A549 (cell line): ENCODE data around the gene FUCA2. TPM values are rescaled to one million over a fixed set of nuclear protein-coding genes. Genes with fewer than 3 reads are reported as not detected.

Experiments used
- ATAC-seq, 2 experiments: fragments of 200-7000 bp in 1 of 2; fragments of >200 bp in 1 of 2; cut with Nextera tagmentation in 1 of 2; cut with Tn5 transposase in 1 of 2; 3 replicates each; pipeline versions ENCODE4 v1.8.0 to v1.9.1; 2018 to 2020; ENCODE audit warnings: mild to moderate bottlenecking in 1 of 2, moderate library complexity in 1 of 2
- CTCF ChIA-PET: fragments of 300-600 bp; sonication (Branson Sonifier 250); formaldehyde crosslinking; extraction: SDS; loops from one replicate; lab custom pipeline; 2021; ENCODE audit warnings: antibody characterized with exemption, inconsistent platforms; lab: Yijun Ruan, JAX
- POLR2A ChIA-PET: fragments of 350-600 bp; formaldehyde crosslinking; extraction: SDS; loops from one replicate; lab custom pipeline; 2021; ENCODE audit warnings: antibody characterized with exemption, inconsistent platforms; lab: Yijun Ruan, JAX
- DNase-seq, 2 experiments: peaks; one replicate each; pipeline versions ENCODE4 v3.0.0 to v3.0.0-alpha.2; 2011 to 2016; ENCODE audit warnings: low read depth in 1 of 2, low spot score in 1 of 2
- FAIRE-seq: peaks from 2 replicates; lab custom pipeline; 2011; peaks lifted over from hg19 to GRCh38; lab: Jason Lieb, UNC
- H3K27ac ChIP-seq, 2 experiments: fragments of >200 bp; sonication (Bioruptor Twin); formaldehyde crosslinking; 3 replicates each; pipeline ENCODE4 v1.5.1; 2016 to 2017
- H3K4me1 ChIP-seq: fragments of >200 bp; sonication (Bioruptor Twin); formaldehyde crosslinking; 3 replicates; pipeline ENCODE4 v1.6.1; 2016
- H3K4me2 ChIP-seq: fragments of >200 bp; sonication (Bioruptor Twin); formaldehyde crosslinking; 3 replicates; pipeline ENCODE4 v1.6.1; 2016
- H3K4me3 ChIP-seq: fragments of >200 bp; sonication (Bioruptor Twin); formaldehyde crosslinking; 3 replicates; pipeline ENCODE4 v1.5.1; 2016
- H3K9me3 ChIP-seq: fragments of >200 bp; sonication (Bioruptor Twin); formaldehyde crosslinking; 3 replicates; pipeline ENCODE4 v1.6.1; 2016
- CBX2 ChIP-seq: fragments of 200-600 bp; sonication (generic); IDR thresholded peaks from 2 replicates; pipeline ENCODE4 v1.6.1; 2016; ENCODE audit warnings: low read depth, mild to moderate bottlenecking, borderline replicate concordance
- ESRRA ChIP-seq: fragments of 150-350 bp; IDR thresholded peaks from 2 replicates; pipeline ENCODE4 v1.6.1; 2014; ENCODE audit warnings: mild to moderate bottlenecking, low read length, borderline replicate concordance
- FOSL2 ChIP-seq, 2 experiments: fragments of 450-650 bp in 1 of 2; fragments of >200 bp in 1 of 2; sonication (Bioruptor Twin) in 1 of 2; formaldehyde crosslinking; IDR thresholded peaks; 2 replicates each; pipeline versions ENCODE4 v1.5.0 to v1.6.1; 2016 to 2020; ENCODE audit warnings: mild to moderate bottlenecking in 1 of 2, moderate library complexity in 1 of 2
- HDAC2 ChIP-seq: fragments of 200-600 bp; sonication (generic); IDR thresholded peaks from 2 replicates; pipeline ENCODE4 v1.6.1; 2016
- HOXA7 ChIP-seq: fragments of 250-450 bp; sonication (Bioruptor Pico); IDR thresholded peaks from 2 replicates; pipeline ENCODE4 v1.5.0; 2020; ENCODE audit warnings: mild to moderate bottlenecking, moderate library complexity
- HOXB5 ChIP-seq: fragments of 250-450 bp; sonication (Bioruptor Pico); IDR thresholded peaks from 2 replicates; pipeline ENCODE4 v1.5.0; 2020; ENCODE audit warnings: mild to moderate bottlenecking, moderate library complexity
- JUN ChIP-seq, 2 experiments: fragments of >200 bp; sonication (Bioruptor Twin); formaldehyde crosslinking; IDR thresholded peaks; 2 replicates in 1 of 2; 3 replicates in 1 of 2; pipeline ENCODE4 v1.6.1; 2016 to 2017
- KDM1A ChIP-seq: fragments of 200-600 bp; sonication (generic); IDR thresholded peaks from 2 replicates; pipeline ENCODE4 v1.6.1; 2016; ENCODE audit warnings: low read depth, mild to moderate bottlenecking
- MYC ChIP-seq: IDR thresholded peaks from 2 replicates; pipeline ENCODE4 v1.6.1; 2012; ENCODE audit warnings: mild to moderate bottlenecking, inconsistent platforms, low read length, improper control_type of control experiment, borderline replicate concordance
- RAD21 ChIP-seq, 2 experiments: fragments of >200 bp in 1 of 2; sonication (Bioruptor Twin) in 1 of 2; formaldehyde crosslinking in 1 of 2; IDR thresholded peaks in 1 of 2; conservative IDR thresholded peaks in 1 of 2; 2 replicates in 1 of 2; 3 replicates in 1 of 2; pipeline ENCODE4 v1.6.1; 2012 to 2018; ENCODE audit warnings: inconsistent platforms in 1 of 2
- RFX5 ChIP-seq: fragments of 450-650 bp; IDR thresholded peaks from 2 replicates; pipeline ENCODE4 v1.7.1; 2014; ENCODE audit warnings: antibody characterized with exemption, mild to moderate bottlenecking, moderate library complexity
- SREBF2 ChIP-seq: fragments of 450-650 bp; IDR thresholded peaks from 2 replicates; pipeline ENCODE4 v1.6.1; 2014; ENCODE audit warnings: mild to moderate bottlenecking, moderate library complexity
- TP53 ChIP-seq: fragments of 250-450 bp; sonication (Bioruptor Pico); IDR thresholded peaks from 2 replicates; pipeline ENCODE4 v1.5.0; 2021; ENCODE audit warnings: mild to moderate bottlenecking, moderate library complexity
- WGBS: methylation state at CpG from one replicate; pipeline ENCODE4 v1.1.6; 2017; ENCODE audit errors: missing lambda C conversion rate; 5-methylcytosine and 5-hydroxymethylcytosine counted together
- polyA plus RNA-seq, 4 experiments: library from polyadenylated mRNA; depleted of rRNA in 3 of 4; stranded (reverse); fragments of >200 nt; fragmentation: RNase III in 1 of 4; extraction: RNeasy Plus Mini Kit Qiagen cat#74134 plus additional on column Dnase treatment in 1 of 4; gene quantifications; 2 replicates in 3 of 4; 3 replicates in 1 of 4; pipeline ENCODE4 v1.2.3, GENCODE V29; 2011 to 2017
- TF ChIP-seq, protein P1 (sequence below): fragments of >200 bp; sonication (Bioruptor Twin); formaldehyde crosslinking; IDR thresholded peaks from 3 replicates; pipeline ENCODE4 v1.5.1; 2016
- TF ChIP-seq, protein P2 (sequence below): IDR thresholded peaks from 2 replicates; pipeline ENCODE4 v1.6.1; 2012
- TF ChIP-seq, protein P3 (sequence below): IDR thresholded peaks from 2 replicates; pipeline ENCODE4 v1.6.1; 2012

The FUCA2 gene
- polyA plus RNA-seq, 2 of the 4 experiments (the other 2 are of a cell fraction): 46.9 to 55.5 TPM

DNA sequence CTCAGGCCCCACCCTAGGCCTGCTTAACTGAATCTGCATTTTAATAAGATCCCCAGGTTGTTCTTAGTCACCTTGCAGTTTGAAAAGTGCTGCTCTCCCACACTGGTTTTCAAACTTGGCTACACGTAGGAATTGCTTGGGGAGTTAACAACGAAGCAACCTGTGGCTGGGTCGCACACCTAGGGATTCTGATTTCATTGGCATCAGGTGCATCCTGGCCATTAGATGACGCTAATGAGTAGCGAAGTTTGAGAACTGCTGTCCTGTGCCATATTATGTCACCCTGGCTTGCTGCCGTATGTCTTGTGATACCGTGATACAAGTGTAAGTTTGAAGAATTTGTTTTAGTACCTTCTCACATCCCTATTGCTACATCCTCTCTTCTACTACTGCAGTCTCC, 28.2 kb upstream of the FUCA2 start:
- Histone ChIP-seq H3K4me3 (no peak overlapping the region), H3K9me3 (no peaks in the 10 kb centered on the region), H3K4me1 (peaks cover 24% of the 10 kb centered on the region; the same call in 2 of the 3 replicates), H3K27ac (no peak overlapping the region), H3K4me2 (no peak overlapping the region)
- ATAC-seq: no peak
- 95% methylated on average over 7 of the region's 7 CpGs for WGBS
- ChIA-PET POLR2A (no interaction called here), CTCF (interaction anchor here (0.6 kb wide), 1 partner anchor 15 kb away, joined by 3 read pairs; no protein-coding TSS in a partner anchor)
- DNase-seq: no peak
- TF ChIP-seq CBX2: no peak
- no peak for TF ChIP-seq RFX5
- no peak for TF ChIP-seq SREBF2
- no peak for FAIRE-seq

DNA sequence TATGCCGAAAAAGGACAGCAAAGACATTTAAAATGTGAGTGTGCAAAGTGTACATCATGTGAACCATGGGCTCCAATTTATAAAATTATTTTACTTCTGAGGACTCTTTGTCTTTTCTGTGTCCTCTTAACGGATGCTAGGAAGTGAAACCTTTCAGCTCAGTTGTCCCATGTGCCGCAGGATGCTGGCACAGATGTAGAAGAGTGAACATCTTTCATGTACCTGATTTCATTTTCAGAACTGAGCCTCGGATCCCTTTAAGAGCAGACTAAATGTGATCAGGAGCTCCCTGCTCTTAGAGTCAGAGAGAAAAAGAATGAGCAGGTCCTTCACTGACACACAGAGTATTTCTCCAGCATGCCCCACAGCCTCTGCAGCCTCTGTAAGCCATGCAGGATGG, 27.6 kb upstream of the FUCA2 start:
- ATAC-seq (no peak), FAIRE-seq (no peak), DNase-seq (no peak)
- Histone ChIP-seq H3K4me3 (no peak overlapping the region), H3K27ac (no peak overlapping the region), H3K9me3 (no peaks in the 10 kb centered on the region), H3K4me2 (no peak overlapping the region), H3K4me1 (peaks cover 25% of the 10 kb centered on the region; the same call in 2 of the 3 replicates)
- ChIA-PET POLR2A (no interaction called here), CTCF (interaction anchor here (0.6 kb wide), 1 partner anchor 14 kb away, joined by 3 read pairs; no protein-coding TSS in a partner anchor)
- 97% methylated on average over 4 of the region's 4 CpGs for WGBS
- TF ChIP-seq TP53 (CRISPR knock-in tag): no peak
- no peak for TF ChIP-seq MYC
- TF ChIP-seq HOXB5: no peak
- no peak for TF ChIP-seq HDAC2
- TF ChIP-seq ESRRA: no peak
- no peak for TF ChIP-seq HOXA7 (CRISPR knock-in tag)

DNA sequence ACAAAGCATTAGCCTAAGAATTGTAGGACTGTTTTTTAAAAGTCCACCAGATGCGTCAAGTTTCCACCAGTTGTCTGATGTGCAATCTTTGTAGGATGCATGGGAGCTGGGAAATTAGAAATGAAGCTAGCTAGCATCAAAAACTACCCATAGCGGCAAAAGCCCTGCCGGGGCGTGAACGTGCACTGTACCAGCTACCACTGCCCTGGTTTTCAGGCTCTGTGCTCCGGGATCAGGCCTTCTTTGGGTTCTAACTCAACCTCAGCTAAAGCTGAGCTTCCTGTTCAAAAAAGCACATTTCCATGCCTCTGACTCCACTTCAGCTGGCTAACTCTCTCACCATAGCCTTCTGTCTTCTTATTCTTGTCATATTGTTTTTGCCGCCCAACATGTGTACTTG, 26.9 kb upstream of the FUCA2 start:
- CTCF ChIA-PET: no interaction called here

DNA sequence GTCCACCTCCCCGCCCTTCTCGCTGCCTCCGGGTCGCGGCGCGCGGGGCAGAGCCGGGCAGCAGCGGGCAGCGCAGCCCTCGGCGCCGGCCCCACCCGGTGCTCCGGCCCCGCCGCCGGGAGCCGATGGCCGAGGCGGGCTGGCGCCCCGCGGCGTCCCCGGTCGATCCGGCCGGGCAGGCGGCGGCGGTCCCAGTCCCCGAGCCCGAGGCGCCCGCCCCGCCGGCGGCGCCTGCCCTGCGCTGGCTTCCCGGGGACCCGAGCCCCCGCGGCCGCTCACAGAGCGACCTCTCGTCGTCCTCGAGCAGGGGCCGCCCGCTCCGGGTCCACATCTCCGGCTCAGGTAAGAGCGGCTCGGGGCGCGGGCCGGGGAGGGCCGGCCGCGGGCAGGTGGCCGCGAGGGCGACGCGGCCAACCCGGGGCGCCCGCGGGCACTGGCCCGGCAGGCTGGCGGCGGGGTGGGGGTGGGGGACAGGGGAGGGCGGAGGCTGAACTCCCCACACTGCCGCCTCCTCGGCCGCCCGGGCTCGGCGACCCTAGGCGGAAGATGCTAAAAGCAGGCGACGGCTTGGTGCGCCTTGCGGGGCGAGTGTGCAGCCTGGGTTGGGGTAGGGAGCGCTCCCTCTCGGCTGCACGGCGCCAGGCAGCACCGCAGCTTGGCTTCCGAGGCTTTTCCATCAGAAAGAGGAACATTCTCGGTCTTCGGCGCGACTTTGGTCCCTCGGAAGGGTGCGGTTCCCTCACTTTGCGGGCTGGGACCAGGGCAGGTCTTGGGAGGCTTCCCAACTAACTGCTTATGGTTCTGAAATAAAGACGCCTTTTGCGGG, 25.6 kb upstream of the FUCA2 start:
- DNase-seq (peak; percentile 14 to 54), ATAC-seq (peak; percentile 85 to 88), FAIRE-seq (no peak)
- Histone ChIP-seq H3K4me1 (peaks cover 18% of the 10 kb centered on the region; the same call in 2 of the 3 replicates), H3K4me3 (peak overlapping the region; percentile 85), H3K9me3 (no peaks in the 10 kb centered on the region), H3K4me2 (peak overlapping the region; percentile 96), H3K27ac (peak overlapping the region; percentile 91 to 97)
- ChIA-PET CTCF (interaction anchor here (1.3 to 1.5 kb wide), 3 partner anchors 12 to 28 kb away, joined by 3 read pairs; no protein-coding TSS in a partner anchor), POLR2A (interaction anchor here (0.9 to 1.0 kb wide), 2 partner anchors 25 to 306 kb away, joined by 4 to 6 read pairs; partner anchors contain the start of genes FUCA2 and LTV1)
- WGBS: 0% methylated on average over 3 of the region's 103 CpGs
- TF ChIP-seq, protein P1, sequence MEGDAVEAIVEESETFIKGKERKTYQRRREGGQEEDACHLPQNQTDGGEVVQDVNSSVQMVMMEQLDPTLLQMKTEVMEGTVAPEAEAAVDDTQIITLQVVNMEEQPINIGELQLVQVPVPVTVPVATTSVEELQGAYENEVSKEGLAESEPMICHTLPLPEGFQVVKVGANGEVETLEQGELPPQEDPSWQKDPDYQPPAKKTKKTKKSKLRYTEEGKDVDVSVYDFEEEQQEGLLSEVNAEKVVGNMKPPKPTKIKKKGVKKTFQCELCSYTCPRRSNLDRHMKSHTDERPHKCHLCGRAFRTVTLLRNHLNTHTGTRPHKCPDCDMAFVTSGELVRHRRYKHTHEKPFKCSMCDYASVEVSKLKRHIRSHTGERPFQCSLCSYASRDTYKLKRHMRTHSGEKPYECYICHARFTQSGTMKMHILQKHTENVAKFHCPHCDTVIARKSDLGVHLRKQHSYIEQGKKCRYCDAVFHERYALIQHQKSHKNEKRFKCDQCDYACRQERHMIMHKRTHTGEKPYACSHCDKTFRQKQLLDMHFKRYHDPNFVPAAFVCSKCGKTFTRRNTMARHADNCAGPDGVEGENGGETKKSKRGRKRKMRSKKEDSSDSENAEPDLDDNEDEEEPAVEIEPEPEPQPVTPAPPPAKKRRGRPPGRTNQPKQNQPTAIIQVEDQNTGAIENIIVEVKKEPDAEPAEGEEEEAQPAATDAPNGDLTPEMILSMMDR: peak; percentile 23
- TF ChIP-seq JUN (IDR thresholded peaks at IDR 0.05): peak in 1 of 2 experiments; percentile 42; a peak in 1 of 5 replicates
- TF ChIP-seq RAD21 (conservative IDR thresholded peaks at IDR 0.05 in 1 of 2, IDR thresholded peaks at IDR 0.05 in 1 of 2): 0 out of 5 replicates have a peak, but pooled peaks of 1 of the 2 experiments have one; percentile 15
- TF ChIP-seq FOSL2 (IDR thresholded peaks at IDR 0.05): no peak
- TF ChIP-seq FOSL2 (CRISPR knock-in tag; IDR thresholded peaks at IDR 0.05): no peak

More for the DNA sequence above, 26.9 kb upstream of the FUCA2 start:
- 96% methylated on average over 7 of the region's 7 CpGs for WGBS
- no peak for TF ChIP-seq KDM1A
- TF ChIP-seq, protein P2, sequence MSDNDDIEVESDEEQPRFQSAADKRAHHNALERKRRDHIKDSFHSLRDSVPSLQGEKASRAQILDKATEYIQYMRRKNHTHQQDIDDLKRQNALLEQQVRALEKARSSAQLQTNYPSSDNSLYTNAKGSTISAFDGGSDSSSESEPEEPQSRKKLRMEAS: no peak
- TF ChIP-seq, protein P3, sequence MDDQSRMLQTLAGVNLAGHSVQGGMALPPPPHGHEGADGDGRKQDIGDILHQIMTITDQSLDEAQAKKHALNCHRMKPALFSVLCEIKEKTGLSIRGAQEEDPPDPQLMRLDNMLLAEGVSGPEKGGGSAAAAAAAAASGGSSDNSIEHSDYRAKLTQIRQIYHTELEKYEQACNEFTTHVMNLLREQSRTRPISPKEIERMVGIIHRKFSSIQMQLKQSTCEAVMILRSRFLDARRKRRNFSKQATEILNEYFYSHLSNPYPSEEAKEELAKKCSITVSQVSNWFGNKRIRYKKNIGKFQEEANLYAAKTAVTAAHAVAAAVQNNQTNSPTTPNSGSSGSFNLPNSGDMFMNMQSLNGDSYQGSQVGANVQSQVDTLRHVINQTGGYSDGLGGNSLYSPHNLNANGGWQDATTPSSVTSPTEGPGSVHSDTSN: no peak
- Histone ChIP-seq H3K4me2 (no peak overlapping the region; the same call in 2 of the 3 replicates), H3K4me1 (peaks cover 25% of the 10 kb centered on the region; the same call in 2 of the 3 replicates), H3K4me3 (no peak overlapping the region), H3K9me3 (no peaks in the 10 kb centered on the region), H3K27ac (no peak overlapping the region)
- POLR2A ChIA-PET: no interaction called here
- DNase-seq (no peak), ATAC-seq (no peak), FAIRE-seq (no peak)
